Endodermal cell (in vitro differentiated cells): ENCODE results near the gene PKD2L1. TPM values are rescaled to one million over a fixed set of nuclear protein-coding genes. Genes with fewer than 3 reads are reported as not detected.
"Not testable (repeated sequence)": the region's sequence is repeated elsewhere in the genome, so short reads cannot be mapped to it uniquely, and the experiment has no call there.

Source experiments
- DNase-seq: peaks from one replicate; pipeline ENCODE4 v3.0.0-alpha.2; 2017
- H3K27ac ChIP-seq: 2 replicates; pipeline ENCODE4 v1.5.1; 2013; ENCODE audit warnings: mild to moderate bottlenecking, low read depth, low read length, moderate library complexity
- H3K27me3 ChIP-seq: 2 replicates; pipeline ENCODE4 v1.6.1; 2013; ENCODE audit warnings: mild to moderate bottlenecking, low read length, moderate library complexity; ENCODE audit not compliant: insufficient read depth, control insufficient read depth, poor library complexity, severe bottlenecking
- H3K36me3 ChIP-seq: 2 replicates; pipeline ENCODE4 v1.7.0; 2013; ENCODE audit warnings: mild to moderate bottlenecking, low read length, moderate library complexity; ENCODE audit not compliant: control insufficient read depth, insufficient read depth
- H3K4me1 ChIP-seq: one replicate; pipeline ENCODE4 v1.7.0; 2013; ENCODE audit warnings: low read length; ENCODE audit not compliant: control insufficient read depth, insufficient read depth
- H3K4me3 ChIP-seq: 2 replicates; pipeline ENCODE4 v1.5.1; 2013; ENCODE audit warnings: mild to moderate bottlenecking, low read length, moderate library complexity
- H3K9ac ChIP-seq: 2 replicates; pipeline ENCODE4 v1.6.1; 2013; ENCODE audit warnings: mild to moderate bottlenecking, low read length, moderate library complexity; ENCODE audit not compliant: poor library complexity, severe bottlenecking; ENCODE audit errors: extremely low read depth
- H3K9me3 ChIP-seq: 2 replicates; pipeline ENCODE4 v1.6.1; 2013; ENCODE audit warnings: mild to moderate bottlenecking, low read length, moderate library complexity; ENCODE audit not compliant: control insufficient read depth
- H3K27ac Mint-ChIP-seq: 2 replicates; pipeline ENCODE4 v1.8.0; 2020; ENCODE audit warnings: mixed read lengths
- H3K27me3 Mint-ChIP-seq: 2 replicates; pipeline ENCODE4 v1.8.0; 2021; ENCODE audit warnings: mild to moderate bottlenecking, mixed read lengths; ENCODE audit not compliant: insufficient read depth
- H3K36me3 Mint-ChIP-seq: 2 replicates; pipeline ENCODE4 v1.8.0; 2020; ENCODE audit warnings: low read depth, mixed read lengths
- H3K4me1 Mint-ChIP-seq: 2 replicates; pipeline ENCODE4 v1.8.0; 2020; ENCODE audit warnings: mixed read lengths
- H3K4me3 Mint-ChIP-seq: 2 replicates; pipeline ENCODE4 v1.8.0; 2020; ENCODE audit warnings: mild to moderate bottlenecking, moderate library complexity, mixed read lengths
- H3K9me3 Mint-ChIP-seq: 2 replicates; pipeline ENCODE4 v1.8.0; 2020; ENCODE audit warnings: mild to moderate bottlenecking, mixed read lengths
- WGBS, 2 experiments: methylation state at CpG; one replicate each; pipeline versions ENCODE4 v1.1.5 to v1.1.7; 2013; ENCODE audit warnings: missing lambda C conversion rate in 2 of 2, mixed read lengths in 1 of 2; ENCODE audit not compliant: insufficient coverage in 1 of 2, insufficient read length in 1 of 2; 5-methylcytosine and 5-hydroxymethylcytosine counted together
- total RNA-seq, 2 donors: library from RNA; stranded (reverse); fragmentation: NEBNext Ultra II Directional in 1 of 2; extraction: Animal tissue kit (Norgen Biotek cat#: 25700) in 1 of 2; gene quantifications; 2 replicates in 1 of 2; 3 replicates in 1 of 2; pipeline ENCODE4 v1.2.1, GENCODE V29; 2021
- TF ChIP-seq, protein P1 (sequence below): fragments of 200-600 bp; sonication (generic); conservative IDR thresholded peaks from 2 replicates; pipeline ENCODE4 v1.5.0; 2021; ENCODE audit warnings: antibody characterized with exemption, mild to moderate bottlenecking

The PKD2L1 gene
- total RNA-seq, 2 donors from 2014 or later = not detected

DNA sequence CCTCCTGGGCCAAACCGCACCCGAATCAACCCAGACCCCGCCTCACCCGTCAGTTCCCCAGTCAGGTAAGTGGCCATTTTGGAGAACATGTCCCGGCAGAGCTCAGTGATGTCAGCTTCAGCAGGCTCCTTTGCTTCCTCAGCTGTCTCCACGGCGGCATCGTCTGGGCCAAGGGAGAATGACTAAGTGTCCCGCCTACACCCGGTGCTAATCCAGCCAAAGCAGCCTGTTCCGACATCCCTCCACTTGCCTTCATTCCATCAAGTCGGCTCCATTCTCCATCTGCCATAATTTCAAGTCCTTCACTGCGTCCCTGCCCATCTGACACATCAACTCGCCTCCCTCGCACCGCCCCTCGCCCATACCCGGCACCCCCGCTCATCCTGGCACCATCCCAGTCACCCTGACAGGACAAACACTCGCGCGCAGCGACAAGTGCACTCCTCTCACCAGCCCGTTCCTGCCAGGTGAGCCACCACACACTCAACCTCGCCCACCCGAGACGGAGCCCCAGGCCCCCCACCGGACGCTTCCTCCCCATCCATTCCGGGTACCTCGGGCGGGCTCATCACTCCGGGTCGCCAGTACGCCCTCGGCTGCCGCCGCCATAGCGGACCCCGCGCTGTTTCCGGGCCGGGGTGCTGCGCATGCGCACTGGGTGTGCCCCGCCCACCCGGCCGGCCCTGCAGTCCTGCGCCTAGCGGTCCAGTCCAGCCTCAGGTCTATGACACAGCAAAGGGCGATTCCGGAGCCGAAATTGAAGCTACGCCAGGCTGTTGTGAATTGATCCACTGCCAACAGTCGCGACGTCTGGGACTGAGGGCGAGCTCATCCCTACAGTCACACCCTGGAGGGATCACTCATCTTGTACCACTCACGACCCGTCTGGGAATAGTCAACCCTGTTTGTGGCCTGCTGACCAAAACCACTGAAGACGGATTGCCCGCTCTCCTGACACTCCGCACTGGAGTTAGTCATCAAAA lies 43.7 kb downstream of the PKD2L1 start, which contains the start of gene BLOC1S2:
BLOC1S2 (minus strand) TSS at position 630 of the 983 bp plus-strand sequence; CDS start at position 609, 21 bp downstream.
- peaks cover 6% of the 10 kb centered on the region for H3K4me1 ChIP-seq
- peak within 1 kb of the TSS; percentile 63 for H3K9ac ChIP-seq
- Mint-ChIP-seq H3K27ac (peak within 1 kb of the TSS; percentile 96), H3K4me3 (peak within 1 kb of the TSS; percentile 98), H3K4me1 (peaks cover 14% of the 10 kb centered on the region), H3K9me3 (no peaks in the 10 kb centered on the region), H3K27me3 (peaks cover 8% of the 10 kb centered on the region), H3K36me3 (peaks cover 2% of the 10 kb centered on the region)
- peak within 1 kb of the TSS; percentile 93 for H3K4me3 ChIP-seq
- WGBS, 2 experiments = 7 to 8% methylated on average over 34 to 63 of the region's 63 CpGs
- H3K36me3 ChIP-seq = peaks cover 17% of the 10 kb centered on the region
- no peaks in the 10 kb centered on the region for H3K9me3 ChIP-seq
- TF ChIP-seq, protein P1, sequence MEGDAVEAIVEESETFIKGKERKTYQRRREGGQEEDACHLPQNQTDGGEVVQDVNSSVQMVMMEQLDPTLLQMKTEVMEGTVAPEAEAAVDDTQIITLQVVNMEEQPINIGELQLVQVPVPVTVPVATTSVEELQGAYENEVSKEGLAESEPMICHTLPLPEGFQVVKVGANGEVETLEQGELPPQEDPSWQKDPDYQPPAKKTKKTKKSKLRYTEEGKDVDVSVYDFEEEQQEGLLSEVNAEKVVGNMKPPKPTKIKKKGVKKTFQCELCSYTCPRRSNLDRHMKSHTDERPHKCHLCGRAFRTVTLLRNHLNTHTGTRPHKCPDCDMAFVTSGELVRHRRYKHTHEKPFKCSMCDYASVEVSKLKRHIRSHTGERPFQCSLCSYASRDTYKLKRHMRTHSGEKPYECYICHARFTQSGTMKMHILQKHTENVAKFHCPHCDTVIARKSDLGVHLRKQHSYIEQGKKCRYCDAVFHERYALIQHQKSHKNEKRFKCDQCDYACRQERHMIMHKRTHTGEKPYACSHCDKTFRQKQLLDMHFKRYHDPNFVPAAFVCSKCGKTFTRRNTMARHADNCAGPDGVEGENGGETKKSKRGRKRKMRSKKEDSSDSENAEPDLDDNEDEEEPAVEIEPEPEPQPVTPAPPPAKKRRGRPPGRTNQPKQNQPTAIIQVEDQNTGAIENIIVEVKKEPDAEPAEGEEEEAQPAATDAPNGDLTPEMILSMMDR = no peak
- H3K27me3 ChIP-seq = peaks cover 15% of the 10 kb centered on the region
- DNase-seq = peak; percentile 95
- peak within 1 kb of the TSS; percentile 57 for H3K27ac ChIP-seq

DNA sequence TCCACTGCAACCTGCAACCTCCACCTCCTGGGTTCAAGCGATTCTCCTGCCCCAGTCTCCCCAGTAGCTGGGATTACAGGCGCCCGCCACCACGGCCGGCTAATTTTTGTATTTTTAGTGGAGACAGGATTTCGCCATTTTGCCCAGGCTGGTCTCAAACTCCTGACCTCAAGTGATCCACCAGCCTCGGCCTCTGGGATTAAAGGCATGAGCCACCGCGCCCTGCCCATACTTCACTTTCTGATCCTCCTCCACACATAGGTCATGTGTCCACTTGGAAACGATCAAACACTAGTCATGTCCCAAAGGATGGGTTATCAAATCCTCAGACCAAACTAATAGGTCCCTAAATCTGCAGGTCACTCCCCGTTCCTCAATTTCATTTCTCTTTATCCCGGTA lies 44.7 kb downstream of the PKD2L1 start:
- H3K27me3 Mint-ChIP-seq, H3K9me3 Mint-ChIP-seq, H3K9me3 ChIP-seq, H3K4me1 ChIP-seq, DNase-seq, H3K27me3 ChIP-seq, H3K27ac ChIP-seq: not testable (repeated sequence)
- Mint-ChIP-seq H3K36me3 (peaks cover 11% of the 10 kb centered on the region), H3K4me1 (peaks cover 14% of the 10 kb centered on the region), H3K27ac (peak overlapping the region; percentile 96), H3K4me3 (peak overlapping the region; percentile 98)
- Histone ChIP-seq H3K4me3 (peak overlapping the region; percentile 93), H3K36me3 (peaks cover 25% of the 10 kb centered on the region), H3K9ac (peak overlapping the region; percentile 63)
- 90 to 92% methylated on average over 11 to 12 of the region's 12 CpGs for WGBS, 2 experiments

DNA sequence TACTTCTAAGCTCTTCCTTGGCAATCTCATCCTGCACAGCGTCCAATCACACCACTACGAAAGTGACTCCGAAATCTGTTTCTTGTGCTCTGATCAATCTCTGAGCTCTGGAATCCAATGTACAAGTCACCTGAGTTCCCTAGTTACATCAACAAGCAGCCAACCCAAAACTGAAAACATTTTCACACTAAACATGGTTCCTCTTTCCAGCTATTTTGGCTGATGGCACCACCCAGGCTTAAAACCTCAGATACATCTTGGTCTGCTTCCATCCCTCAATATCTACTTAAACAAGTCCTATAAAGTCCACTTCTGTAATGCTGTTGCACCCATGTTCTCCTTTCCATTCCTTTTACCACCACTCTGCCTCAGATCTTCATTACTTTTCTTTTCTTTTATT lies 47.1 kb downstream of the PKD2L1 start:
- H3K4me3 Mint-ChIP-seq = no peak overlapping the region
- H3K27me3 ChIP-seq = no peaks in the 10 kb centered on the region
- H3K4me1 ChIP-seq = peaks cover 6% of the 10 kb centered on the region
- H3K9me3 Mint-ChIP-seq = peaks cover 9% of the 10 kb centered on the region
- TF ChIP-seq, protein P1 = no peak
- H3K27ac Mint-ChIP-seq = no peak overlapping the region
- H3K9me3 ChIP-seq = peaks cover 10% of the 10 kb centered on the region
- H3K27ac ChIP-seq = no peak overlapping the region
- H3K4me3 ChIP-seq = no peak overlapping the region
- WGBS, 2 experiments = 88 to 100% methylated on average over 3 of the region's 3 CpGs
- no peak overlapping the region for H3K9ac ChIP-seq
- DNase-seq = no peak
- no peaks in the 10 kb centered on the region for H3K27me3 Mint-ChIP-seq
- H3K4me1 Mint-ChIP-seq = peaks cover 14% of the 10 kb centered on the region
- H3K36me3 Mint-ChIP-seq = peaks cover 26% of the 10 kb centered on the region
- H3K36me3 ChIP-seq = peaks cover 43% of the 10 kb centered on the region

DNA sequence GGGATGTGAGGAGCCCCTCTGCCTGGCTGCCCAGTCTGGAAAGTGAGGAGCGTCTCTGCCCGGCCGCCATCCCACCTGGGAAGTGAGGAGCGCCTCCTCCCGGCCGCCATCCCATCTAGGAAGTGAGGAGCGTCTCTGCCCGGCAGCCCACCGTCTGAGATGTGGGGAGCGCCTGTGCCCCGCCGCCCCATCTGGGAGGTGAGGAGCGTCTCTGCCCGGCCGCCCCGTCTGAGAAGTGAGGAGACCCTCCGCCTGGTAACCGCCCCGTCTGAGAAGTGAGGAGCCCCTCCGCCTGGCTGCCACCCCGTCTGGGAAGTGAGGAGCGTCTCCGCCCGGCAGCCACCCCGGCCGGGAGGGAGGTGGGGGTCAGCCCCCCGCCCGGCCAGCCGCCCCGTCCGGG lies 53.1 kb downstream of the PKD2L1 start:
- H3K36me3 ChIP-seq = peaks cover 59% of the 10 kb centered on the region
- not testable (repeated sequence) for H3K4me3 ChIP-seq, H3K27ac Mint-ChIP-seq, H3K27ac ChIP-seq, H3K27me3 Mint-ChIP-seq, H3K4me3 Mint-ChIP-seq, H3K4me1 Mint-ChIP-seq, H3K27me3 ChIP-seq, H3K4me1 ChIP-seq, H3K9ac ChIP-seq, DNase-seq, H3K9me3 ChIP-seq
- 99% methylated on average over 12 of the region's 31 CpGs; no CpG with 5 or more reads in 1 of the 2 experiments for WGBS, 2 experiments
- H3K9me3 Mint-ChIP-seq = peaks cover 15% of the 10 kb centered on the region
- H3K36me3 Mint-ChIP-seq = peaks cover 52% of the 10 kb centered on the region
